Activated CD4-positive, CD25-positive, alpha-beta regulatory T cell treated with anti-CD3 and anti-CD28 coated beads, Interleukin-2, amount 50 U/mL, for 24 hours (primary cell): ENCODE measurements around the gene ANP32A.
"Not testable (repeated sequence)": the region's sequence is repeated elsewhere in the genome, so short reads cannot be mapped to it uniquely, and the experiment has no call there.

Experiments
- ATAC-seq, 2 donors: fragments of 150-1000 bp; cut with Tn5 transposase; one replicate each; pipeline ENCODE4 v1.10.0; 2021; ENCODE audit warnings: mild to moderate bottlenecking in 1 of 2, moderate library complexity in 1 of 2

ANP32A gene

GRCh38 chr15:68781766-68782588, 38.7 kb downstream of the ANP32A start:
- peak; percentile 42 to 58 for ATAC-seq

- ATAC-seq: no peak
Observed at GRCh38 chr15:68781217-68781616, 39.5 kb downstream of the ANP32A start.

DNA sequence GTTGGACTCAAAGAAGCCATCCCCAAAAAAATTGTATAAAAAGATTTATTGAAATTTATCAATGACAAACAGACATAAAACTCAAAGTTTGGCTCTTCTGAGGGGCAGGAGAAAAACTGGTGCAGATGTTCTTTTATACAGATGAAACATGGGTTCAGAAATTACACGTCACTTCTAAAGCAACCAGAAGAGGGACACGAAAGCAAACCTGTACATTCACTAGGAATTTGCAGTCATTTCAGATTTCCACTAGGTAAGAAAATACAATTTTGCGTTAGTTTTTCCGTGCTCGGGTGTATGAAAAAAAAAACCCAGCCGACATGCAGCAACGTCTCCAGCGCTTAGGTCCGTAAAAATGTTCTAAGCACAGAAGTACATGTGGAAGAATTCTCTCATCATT, 41.8 kb downstream of the ANP32A start:
- ATAC-seq: no peak

DNA sequence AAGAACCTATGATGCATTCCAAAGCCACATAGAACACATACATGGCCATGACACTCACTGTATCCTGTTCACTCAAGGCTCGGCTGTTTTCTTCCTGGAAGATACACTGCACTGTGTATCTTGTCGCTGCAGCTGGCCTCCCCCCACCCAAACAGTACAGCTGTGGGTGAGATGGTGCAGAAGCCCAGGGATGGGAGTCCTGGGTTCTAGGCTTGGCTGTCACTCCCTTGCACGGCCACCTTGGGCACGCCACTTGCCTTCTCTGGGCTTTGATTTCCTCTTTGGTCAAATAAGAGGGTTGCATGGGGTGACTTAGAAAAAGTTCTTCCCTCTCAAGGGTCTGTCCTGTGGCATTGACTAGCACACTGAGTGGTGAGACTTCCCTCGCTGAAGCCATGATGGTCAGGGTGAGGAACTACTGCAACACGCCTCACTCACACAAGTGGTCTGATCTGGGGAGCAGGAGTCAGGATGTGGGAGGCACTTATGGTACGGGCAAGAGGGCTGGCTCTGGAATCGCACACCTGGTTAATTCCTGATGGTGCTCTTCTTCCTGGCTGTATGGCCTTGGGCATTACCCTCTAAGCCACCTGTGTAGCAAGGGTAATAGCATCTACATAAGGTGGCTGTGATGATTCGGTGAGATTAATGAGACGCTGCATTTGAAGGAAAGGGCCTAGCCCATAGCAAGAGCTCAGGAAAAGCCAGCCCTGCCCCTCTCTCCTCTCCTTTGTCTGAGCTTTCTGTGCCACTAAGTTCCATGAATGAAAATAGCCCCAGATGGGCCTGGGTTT, 44.0 kb downstream of the ANP32A start:
- no peak for ATAC-seq

DNA sequence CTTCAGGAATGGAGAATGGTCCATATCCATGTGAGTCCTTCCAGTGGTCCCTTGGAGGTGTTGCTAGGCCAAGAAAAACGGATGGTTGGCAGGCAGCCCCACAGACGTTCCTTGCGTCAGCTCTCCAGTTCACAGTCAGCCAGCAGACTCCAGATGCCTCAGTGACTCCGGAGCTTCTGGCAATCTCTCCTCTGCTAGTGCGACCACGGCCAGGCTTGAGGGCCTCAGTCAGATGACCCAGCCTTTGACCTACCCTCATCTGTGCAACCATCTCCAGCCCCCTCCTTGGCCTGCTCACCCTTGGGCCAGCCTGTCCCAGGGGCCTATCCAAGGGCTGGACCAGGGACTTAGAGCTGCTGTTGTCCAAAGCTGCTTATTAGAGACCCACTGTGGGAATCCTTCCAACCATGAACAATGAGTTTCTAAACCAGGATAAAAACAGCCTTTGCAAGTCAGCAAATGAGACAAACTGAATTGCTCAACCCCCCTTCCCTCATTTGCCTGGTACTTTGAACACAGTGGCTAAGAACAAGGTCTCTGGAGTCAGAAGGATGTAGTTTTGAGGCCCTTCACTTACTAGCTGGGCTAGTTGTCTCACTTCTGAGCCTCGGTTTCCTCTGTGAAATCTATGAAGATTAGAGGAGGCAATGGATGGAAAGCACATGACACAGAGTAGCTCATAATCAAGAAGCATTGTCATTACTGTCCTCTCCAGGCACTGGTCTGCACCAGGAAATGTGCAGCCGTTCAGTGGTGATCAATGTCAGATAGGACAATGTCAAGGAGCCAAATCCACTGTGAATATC, 44.8 kb downstream of the ANP32A start:
- ATAC-seq: no peak

DNA sequence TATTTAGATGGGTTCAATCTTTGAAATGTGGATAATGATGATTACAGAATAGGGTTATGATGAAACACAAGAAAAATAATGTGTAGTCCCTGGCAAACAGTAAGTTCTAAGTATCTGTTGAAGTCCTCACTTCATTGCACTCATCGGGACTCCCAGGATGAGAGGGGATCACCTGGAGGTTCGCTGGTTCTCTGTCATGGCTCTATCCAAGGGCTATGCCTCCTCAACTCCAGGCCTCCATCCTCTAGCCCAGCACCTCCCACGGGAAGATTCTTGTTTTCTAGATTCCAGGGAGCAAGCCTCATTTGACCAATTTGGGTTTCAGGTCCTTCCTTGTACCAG, 45.5 kb downstream of the ANP32A start:
- ATAC-seq: no peak

DNA sequence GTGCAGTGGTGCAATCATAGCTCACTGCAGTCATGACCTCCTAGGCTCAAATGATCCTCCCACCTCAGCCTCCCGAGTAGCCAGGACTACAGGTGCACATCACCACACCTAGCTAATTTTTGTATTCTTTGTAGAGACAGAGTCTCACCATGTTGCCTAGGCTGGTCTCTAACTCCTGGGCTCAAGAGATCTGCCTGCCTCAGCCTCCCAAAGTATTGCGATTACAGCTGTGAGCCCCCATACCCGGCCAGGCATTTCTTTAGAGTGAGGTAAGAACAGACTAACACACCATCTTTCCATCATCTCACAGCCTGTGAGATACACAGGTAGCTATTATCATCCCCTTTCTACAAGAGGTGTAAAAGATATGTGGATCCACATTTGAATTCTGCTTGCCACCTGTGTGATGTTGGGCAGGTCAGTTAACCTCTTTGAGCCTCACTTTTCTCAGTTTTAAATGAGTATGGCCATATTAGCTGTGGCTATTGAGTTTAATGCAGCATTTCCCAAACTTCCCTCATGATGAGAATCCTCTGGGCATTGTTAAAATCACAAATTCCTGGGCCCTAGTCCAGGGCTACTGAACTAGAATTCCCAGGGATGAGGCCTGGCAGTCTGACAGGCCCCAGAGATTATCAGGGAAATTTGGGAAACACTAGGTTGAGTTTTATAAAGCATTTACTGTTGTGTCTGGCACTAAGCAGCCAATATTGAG, 46.0 kb downstream of the ANP32A start:
- no peak for ATAC-seq

- ATAC-seq: no peak
Observed at GRCh38 chr15:68774120-68774519, 46.6 kb downstream of the ANP32A start.

DNA sequence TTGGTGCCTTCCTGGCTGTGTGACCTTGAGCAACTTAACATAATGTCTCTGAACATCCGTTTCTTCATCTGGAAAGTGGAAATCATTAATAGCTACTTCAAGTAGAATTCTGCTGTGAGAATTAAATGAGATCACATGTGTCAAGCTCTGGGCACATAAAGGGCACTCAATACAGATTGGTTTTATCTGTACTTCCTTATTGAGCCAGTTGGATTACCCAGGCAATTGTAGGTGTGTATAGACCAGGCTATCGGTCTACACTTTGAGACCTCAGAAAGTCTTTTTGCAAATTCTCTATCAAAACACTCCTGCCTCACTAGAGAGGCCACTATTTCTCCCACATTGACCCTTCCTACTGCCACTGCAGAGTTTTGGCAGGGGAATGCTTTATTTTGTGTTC, 47.7 kb downstream of the ANP32A start:
- no peak for ATAC-seq

DNA sequence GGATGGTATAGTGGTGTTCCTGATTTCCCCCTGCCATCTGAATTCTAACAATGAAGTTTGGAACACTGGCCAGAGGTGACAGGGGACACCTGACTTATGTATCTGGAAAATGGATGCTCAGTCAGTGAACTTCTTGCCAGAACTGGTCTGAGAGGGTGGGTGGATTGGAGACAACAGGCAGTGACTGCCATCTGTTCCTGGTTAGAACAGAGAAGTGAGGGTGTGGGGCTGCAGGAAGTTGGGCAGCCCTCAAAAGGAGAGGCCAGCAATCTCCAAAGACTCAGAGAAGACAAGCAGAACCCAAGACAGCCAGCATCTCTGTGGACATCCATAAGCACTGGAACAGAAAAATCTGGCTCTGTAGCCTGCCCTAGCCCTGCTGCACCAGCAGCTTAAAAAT, 50.5 kb downstream of the ANP32A start:
- no peak for ATAC-seq

- ATAC-seq: no peak
Observed at GRCh38 chr15:68769702-68770101, 51.0 kb downstream of the ANP32A start.

DNA sequence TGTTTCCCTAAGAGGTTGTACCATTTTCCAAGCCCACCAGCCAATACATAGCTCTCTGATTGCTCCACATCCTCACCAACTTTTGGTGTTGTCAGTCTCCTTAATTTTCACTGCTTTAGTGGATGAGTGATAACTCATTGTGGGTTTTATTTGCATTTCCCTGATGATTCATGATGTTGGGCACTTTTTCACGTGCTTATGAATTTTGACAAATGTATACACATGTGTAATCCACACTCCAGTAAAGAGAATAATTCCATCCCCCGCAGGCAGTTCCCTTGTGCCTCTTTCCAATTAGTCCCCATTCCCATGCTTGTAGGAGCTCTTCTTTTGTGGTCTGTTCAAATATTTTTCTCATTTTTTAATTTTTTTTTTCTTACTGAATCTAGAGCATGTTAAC, 52.4 kb downstream of the ANP32A start:
- ATAC-seq: no peak

DNA sequence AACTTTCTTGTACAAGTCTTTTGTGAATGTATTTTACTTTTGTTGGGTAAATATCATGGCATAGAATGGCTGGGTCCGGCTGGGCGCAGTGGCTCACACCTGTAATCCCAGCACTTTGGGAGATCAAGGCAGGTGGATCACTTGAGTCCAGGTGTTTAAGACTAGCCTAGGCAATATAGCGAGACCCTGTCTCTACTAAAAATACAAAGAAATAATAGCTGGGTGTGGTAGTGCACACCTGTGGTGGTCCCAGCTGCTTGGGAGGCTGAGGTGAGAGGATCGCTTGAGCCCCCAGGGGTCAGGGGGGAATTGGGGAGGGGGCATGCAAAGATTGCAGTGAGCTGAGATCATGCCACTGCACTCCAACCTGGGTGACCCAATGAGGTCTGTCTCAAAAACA, 52.9 kb downstream of the ANP32A start:
- no peak for ATAC-seq

- ATAC-seq: no peak
Observed at GRCh38 chr15:68765602-68766368, 54.9 kb downstream of the ANP32A start.

GRCh38 chr15:68764090-68764489, 56.6 kb downstream of the ANP32A start:
- no peak for ATAC-seq

GRCh38 chr15:68763063-68763462, 57.6 kb downstream of the ANP32A start:
- no peak for ATAC-seq

GRCh38 chr15:68759982-68760579, 60.6 kb downstream of the ANP32A start:
- ATAC-seq: not testable (repeated sequence)

DNA sequence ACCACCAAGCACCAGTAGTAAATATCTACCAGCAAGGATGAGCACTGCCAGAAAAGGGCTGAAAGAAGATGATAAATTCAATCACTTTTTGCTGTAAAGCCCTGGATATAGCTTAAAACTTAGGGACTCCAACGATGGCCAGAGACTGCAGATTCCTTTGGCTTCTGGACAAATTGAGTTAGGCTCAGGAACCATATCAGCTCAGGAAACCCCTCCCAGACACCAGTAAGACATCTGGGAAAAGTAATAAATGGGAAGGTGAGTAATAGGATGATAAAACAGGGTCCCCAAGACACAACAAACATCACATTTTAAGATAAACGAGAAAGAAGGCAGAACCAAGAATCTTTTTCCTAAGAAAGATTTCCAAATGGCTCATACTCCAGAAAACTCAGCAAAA, 65.0 kb downstream of the ANP32A start:
- ATAC-seq: no peak

- ATAC-seq: no peak
Observed at GRCh38 chr15:68751622-68752021, 69.1 kb downstream of the ANP32A start.

DNA sequence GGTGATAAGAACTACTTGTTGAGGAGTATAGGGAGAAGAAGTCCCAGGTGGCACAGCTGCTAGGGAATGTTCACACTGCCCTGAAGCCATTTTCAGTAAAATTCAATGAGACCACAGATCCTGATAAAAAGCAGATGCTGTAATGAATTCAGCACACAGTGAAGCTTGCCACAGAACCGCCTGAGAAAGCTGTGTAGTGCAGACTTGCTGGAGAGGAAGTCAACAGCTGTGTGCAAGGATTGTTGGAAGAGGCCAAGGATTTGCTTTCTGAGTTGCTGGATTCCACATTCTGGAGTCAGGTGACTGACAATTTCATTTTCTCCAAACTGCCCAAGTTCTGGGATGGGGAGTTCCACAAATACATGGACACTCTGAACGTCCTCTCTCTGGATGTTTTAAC, 70.9 kb downstream of the ANP32A start:
- ATAC-seq: no peak

DNA sequence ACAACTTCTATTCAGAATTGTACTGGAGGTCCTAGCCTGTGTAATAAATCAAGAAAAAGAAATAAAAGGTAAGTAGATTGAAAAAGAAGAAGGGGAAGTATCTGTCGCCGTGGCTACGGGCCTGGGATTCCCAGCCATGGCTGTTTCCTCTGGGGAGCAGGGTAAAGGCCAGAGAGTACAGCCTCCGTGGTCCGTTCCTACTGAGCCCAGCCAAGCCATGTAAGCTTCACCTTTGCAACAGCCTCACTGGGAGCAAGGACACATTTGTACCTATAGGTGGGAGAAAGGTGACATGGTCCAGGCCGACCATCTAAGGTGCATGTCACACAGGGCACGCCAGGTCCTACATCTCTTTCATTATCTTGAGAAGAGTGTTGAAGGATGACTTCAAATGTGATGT, 71.3 kb downstream of the ANP32A start:
- no peak for ATAC-seq

DNA sequence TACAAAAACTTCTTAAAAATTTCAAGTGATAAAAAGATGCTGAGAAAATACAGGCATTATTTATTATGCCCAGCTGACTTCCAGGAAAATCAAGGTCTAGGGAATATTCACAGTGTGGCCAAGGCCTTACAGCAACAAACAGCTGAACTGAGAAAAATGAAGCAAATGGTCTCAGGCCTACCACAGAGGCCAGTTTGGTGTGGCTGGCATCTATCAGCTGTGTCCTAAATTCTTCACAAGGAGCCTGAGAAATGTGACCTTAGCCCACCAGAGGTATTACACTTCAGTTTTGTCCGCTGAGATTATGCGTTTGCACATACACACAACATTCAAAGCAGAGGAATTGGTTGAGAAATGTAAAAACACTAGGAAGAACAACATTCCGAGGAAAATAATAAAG, 77.4 kb downstream of the ANP32A start:
- no peak for ATAC-seq
